ENCODE measurements around the gene MARCHF11. TPM values are rescaled to one million over a fixed set of nuclear protein-coding genes. Genes with fewer than 3 reads are reported as not detected.

Gene MARCHF11
- total RNA-seq, 1 donor = not detected

DNA sequence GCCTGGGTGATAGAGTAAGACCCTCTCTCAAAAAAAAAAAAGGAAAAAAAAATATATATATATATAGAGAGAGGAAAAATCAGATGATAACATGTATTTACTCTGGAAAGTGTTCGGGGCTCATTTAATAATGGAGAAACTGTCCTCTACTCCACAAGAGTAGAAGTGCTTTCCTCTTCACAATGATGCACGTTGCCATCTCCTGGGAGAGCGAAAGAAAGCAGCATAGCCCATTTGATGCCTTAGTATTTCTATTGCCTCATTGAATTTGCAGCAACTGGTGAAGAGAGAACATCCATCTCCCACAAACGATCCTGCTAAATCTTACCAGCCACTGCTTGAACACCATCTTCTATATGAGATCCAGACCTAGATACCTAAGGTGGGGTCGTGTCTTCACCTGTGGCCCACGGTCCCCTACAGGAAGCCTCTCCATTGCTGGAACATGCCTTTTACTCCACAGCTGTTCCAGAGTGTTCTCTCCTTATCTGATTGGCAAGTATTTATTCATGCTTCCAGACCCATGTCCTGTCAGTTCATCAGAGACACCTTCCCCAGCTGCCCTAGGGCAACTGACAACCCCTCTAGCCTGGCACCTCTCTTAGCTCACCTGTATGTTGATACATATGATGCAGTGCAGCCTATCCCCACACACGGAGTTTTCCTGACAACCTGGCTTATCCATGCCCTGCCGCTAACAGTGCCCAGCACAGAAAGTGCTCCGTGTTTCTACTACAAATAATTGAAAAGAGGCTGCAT lies 115.3 kb downstream of the MARCHF11 start:
- no peak for DNase-seq (ENCODE audit: low read depth in 2 of 3, low spot score in 2 of 3)

DNA sequence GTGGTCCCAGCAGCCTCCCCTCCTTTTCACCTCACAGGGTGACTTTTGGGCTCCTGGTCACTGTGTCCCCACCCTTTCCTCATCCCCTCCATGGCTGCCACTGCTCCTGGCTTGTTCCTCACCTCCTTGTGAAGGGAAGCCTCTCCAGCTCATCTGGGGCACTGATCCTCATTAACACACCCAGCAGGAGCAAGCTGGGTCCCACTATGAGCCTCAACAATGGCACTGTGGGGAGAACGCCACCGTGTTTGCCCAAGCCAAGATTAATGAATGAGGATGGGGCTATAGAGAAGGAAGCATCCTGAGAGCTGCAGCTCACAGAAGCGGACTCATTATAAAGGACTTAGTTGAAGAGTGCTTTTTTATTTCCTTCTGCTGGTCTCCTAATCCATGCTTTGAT lies 118.4 kb downstream of the MARCHF11 start:
- no peak for DNase-seq (ENCODE audit: low read depth in 2 of 3, low spot score in 2 of 3)

DNA sequence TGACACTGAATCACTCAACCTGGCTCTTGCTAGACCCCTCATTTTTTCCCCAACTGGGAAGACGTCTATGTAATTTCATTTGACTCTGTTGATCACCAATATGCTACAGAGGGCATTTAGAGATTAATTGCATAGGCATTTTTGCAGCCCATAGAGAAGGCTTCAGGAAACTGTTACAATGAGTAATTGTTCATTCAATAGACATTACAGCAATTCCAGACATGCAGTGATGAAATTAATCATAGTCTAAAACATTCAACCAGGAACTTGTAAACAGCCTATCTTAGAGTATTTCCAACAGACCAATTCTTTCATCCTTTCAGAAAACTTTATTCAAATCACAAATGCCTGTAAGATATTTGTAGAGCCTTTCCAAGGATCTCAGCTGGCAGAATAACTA lies 122.3 kb downstream of the MARCHF11 start:
- DNase-seq (ENCODE audit: low read depth in 2 of 3, low spot score in 2 of 3) = no peak

DNA sequence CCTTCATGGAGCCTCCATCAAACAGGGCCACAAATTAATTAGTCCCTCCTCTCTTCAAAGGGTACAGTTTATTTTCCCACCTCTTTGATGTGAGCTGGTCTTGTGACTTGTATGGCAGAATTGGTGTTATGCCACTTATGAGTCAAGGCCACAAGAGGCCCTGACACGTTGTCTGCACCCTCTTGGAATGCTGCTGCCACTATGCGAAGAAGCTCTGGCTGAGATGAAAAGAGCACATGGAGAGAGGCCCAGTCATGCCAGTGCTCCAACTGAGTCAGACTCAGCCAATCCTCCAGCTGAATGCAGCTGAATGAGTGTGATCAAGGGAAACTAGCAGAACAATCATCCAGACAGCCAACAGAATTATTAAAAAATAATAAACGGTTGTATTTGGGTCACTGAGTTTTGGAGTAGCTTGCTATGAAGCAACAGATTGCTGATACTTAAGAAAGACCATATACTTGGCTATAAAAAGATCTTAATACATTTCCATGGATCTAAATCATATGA lies 128.3 kb downstream of the MARCHF11 start:
- DNase-seq (ENCODE audit: low read depth in 2 of 3, low spot score in 2 of 3) = no peak

DNA sequence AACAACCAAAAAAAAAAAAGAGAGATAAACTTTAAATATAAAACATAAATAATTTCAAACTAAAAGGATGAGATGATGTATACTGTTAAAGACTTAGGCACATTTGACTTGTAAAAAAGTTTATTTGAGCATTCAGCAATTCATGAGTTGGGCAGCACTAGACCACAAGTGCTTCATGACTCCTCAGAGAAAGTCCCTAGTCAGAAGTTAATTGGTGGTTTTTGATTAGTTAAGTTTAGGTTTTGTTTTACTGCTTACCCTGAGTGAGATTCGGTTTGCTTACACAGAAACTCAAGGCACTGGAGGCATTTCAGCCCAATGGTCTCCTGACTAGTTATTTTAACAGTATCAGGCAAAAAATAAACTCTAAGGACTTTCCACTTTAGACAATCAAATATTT lies 129.2 kb downstream of the MARCHF11 start:
- no peak for DNase-seq (ENCODE audit: low read depth in 2 of 3, low spot score in 2 of 3)

DNA sequence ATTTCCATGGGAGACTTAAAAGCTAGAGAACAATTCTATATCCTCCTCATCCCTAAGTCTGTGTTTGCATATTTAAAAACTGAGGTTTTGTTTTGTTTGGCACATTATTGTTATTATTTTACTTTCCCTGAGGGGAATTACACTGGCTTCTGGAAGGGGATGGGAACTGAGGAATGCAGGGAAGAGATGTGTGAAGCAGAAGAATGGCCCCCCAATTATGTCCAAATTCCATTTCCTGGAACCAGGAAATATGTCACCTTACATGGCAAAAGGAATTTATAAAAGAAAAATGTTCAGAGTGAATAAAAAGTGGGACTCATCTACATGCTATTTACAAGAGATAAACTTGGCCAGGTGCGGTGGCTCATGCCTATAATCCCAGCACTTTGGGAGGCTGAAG lies 129.8 kb downstream of the MARCHF11 start:
- DNase-seq (ENCODE audit: low read depth in 2 of 3, low spot score in 2 of 3) = no peak

DNA sequence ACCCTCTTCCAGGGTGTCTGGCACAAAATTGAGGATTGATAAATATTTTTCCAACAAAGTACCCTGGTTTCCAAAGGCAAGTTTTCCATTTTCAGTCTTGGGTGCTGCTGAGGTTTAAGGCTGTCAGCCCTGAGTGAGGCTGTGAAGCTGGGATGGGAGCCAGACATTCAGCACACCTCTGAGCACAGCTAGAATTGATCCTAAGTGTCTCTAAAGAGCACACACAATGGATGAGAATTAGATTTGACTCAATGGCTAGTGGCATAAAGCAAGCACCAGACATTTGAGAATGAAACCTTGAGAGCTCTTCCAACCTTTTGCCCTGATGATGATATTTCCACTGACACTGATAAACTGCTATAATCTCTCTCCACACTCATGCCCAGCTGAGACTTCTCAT lies 131.5 kb downstream of the MARCHF11 start:
- no peak for DNase-seq (ENCODE audit: low read depth in 2 of 3, low spot score in 2 of 3)

DNA sequence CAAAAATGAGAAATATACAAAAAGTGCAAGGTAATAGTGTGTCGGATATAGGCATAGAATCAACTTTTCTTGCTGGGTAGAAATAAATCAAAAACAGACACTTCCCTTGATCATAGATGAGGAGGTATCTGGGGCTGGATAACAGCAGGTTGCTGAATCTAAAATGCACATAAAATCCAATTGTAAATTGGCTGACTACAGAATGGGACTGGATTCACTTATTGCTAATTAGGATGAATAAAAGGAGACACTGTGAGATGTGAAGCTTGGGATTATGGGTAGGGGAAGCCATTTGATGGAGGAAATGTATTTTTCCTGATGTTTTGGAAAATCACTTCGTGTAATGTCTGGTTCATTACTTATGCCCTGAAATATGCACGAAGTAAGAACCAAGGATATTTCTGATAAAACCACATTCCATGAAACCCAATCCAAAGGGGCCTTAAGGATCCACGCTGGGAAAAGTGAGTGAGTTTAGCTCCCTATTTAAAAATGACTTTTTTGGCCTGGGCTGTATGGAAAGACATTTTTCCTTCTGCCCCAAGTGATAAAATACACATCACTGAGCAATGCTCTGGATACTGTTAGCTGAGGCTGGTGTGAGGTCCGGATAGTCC lies 136.1 kb downstream of the MARCHF11 start:
- DNase-seq (ENCODE audit: low read depth in 2 of 3, low spot score in 2 of 3) = no peak

DNA sequence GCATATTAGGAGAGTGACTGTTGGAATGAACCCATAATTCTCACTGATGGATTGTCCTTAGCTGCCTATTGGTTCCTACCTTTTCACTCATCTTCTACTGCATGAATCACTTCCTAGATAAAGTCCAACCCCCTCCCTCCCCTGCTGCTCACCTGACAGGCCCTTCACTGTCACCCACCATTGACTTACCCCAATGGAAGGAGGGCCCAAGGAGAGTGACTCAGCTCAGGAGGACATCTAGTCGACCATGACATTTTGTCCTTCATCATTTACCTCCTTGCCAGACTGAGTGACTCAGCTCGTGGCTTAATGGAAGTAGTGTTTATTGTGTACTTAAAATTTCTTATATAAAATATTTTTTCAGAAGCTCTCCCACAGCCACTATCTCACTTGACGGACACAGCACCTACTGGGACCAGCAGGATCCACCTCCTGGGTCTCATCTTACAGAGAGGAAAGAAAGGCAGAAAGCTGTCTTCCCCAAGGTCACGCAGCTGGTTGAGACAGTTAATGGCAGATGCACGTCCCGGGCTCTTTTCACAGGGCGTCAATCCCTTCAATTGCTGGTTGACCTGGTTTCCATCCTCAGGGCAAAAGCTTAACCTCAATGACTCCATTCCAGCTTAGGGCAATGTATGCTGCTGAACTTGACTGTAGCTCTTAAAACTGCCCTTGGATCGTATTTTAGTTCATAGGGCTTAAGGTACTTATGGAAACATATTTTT lies 142.3 kb downstream of the MARCHF11 start:
- DNase-seq (ENCODE audit: low read depth in 2 of 3, low spot score in 2 of 3) = no peak

DNA sequence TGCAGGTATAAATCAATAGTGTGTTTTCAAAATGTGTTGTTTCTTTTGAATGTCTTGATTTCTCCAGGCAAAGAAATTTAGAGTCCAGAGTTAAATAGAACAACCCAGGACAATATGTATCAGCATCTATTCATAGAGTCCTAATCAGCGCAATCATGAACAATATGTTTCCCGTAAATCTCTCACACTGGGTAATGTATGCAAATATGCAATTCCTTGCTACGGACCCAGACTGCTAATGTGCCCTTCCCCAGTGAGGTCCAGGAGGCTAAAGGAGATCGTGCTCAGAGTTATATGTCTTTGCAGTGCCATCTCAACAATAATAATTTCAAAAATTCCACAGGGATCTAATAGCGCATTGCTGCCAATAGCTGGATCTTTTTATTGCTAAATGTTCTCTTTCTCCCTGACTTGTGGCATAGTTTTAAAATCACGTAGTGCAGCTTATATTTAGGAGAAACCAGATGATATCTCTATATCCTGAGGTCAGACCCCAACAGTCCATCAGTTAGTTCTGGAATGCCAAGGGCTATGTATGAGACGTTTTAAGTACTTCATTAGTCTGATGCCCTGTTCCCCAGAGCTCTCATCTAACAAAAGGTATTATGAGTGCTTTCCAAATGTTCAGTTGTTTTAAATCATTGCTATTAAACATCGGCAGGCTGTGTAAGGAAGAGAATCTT lies 145.1 kb downstream of the MARCHF11 start:
- no peak for DNase-seq (ENCODE audit: low read depth in 2 of 3, low spot score in 2 of 3)

DNA sequence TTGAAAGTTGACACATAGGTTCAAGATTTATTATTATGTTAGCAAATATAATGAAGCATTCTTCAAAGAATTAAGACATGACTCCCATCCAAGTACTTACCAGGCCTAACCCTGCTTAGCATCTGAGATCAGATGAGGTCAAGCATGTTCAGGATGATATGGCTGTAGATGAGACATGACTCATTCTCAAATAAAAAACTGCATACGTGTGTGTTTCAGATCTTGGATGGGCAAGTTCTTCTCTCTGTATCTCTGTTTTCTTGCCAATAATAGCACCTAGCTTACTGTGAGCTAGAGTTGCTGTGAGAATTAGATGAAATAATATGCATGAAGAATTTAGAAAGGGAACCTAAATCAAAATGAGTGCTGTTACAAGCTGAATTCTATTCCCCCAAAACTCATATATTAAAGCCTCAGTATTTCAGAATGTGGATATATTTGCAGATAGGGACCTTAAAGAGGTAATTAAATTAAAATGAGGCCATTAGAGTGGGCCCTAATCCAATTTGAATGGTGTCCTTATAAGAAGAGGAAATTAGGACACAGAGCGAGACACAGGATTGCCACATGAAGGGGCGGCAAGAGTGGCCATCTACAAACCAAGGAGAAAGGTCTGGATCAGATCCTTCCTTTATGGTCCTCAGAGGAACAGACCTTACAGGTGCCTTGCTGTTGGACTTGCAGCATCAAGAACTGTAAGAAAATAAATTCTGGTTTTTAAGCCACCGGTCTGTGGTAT lies 146.2 kb downstream of the MARCHF11 start:
- DNase-seq (ENCODE audit: low read depth in 2 of 3, low spot score in 2 of 3) = no peak

DNA sequence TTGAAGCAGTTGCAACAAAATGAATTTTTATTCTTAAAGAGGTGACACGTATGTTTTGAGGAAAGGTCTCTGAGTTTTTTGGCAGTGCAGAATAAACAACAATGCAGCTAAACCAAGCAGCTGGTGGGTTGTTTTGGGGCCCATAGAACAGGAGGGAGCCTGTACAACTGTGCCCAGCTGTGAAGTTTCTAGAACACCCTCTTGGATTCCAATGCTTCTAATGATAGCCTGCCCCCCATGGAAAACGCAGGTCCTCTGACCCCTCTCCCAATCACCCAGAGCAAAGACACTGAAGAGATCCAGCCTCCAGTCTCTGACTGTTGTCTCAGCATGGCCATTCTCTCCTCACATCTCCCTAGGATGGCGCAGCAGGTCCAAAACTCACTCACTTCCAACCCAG lies 150.9 kb downstream of the MARCHF11 start:
- no peak for DNase-seq (ENCODE audit: low read depth in 2 of 3, low spot score in 2 of 3)

DNA sequence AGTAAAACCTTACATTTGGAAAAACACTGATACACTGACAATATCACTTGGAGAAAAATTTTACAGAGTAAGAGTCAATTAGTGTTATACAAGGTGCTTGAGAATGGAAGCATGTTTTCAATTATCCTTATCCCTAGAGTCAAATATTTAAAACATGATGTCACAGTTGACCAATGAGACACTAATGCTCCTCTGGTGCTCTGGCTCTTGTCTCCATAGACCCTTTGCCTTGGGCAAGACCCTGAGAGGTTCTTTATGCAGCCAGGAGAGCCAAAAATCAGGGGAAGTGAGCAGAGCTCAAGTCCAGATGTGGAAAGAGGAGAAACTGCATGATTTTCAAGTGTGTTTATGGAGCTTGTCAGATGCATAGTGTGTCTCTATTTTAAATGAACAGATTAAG lies 153.9 kb downstream of the MARCHF11 start:
- no peak for DNase-seq (ENCODE audit: low read depth in 2 of 3, low spot score in 2 of 3)

DNA sequence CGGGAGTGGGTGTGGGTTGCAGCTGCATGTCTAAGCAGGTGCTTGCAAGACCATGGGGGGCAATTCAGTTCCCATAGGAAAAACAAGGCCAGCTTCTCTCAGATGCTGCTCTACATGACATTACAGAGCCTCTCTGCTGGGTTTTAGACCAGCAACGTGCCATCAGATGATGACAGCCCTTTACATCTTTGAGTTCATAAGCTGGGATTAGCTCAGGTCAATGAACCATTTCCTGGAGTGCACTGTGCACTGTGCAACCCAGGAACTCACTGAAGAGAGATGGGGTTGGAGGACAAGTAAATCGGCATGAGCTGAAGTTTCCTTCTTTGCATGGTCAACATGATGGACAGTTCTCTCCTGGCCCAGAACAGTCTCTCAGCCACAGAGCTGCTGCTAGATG lies 160.6 kb downstream of the MARCHF11 start:
- no peak for DNase-seq (ENCODE audit: low read depth in 2 of 3, low spot score in 2 of 3)

DNA sequence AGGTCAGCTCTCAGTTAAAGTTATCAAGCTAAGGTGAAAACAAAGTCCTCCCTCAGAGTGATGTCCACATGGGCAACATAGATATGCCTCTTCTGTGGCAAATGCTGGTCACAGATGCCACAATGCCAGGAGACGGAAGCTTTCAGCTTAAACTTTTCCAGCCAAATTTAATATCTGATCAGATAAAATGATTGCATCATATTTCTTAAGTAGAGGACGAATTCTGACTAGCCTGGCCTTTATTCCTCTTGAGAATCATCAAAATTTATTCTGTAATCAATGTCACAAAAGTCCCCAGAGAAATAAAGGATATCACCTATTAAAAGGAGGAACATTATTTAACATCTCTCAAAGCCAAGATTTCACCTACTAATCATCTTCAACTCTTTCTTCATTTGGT lies 161.9 kb downstream of the MARCHF11 start:
- no peak for DNase-seq (ENCODE audit: low read depth in 2 of 3, low spot score in 2 of 3)

Small RNAs within 50 kb of the gene (small RNA-seq; reads per million reads assigned to genes)
- not detected for gene RNA5SP178
